ENCODE measurements around the gene APOL1. TPM values are rescaled to one million over a fixed set of nuclear protein-coding genes. Genes with fewer than 3 reads are reported as not detected.
"Not testable (repeated sequence)": the region's sequence is repeated elsewhere in the genome, so short reads cannot be mapped to it uniquely, and the experiment has no call there.

APOL1 gene, protein sequence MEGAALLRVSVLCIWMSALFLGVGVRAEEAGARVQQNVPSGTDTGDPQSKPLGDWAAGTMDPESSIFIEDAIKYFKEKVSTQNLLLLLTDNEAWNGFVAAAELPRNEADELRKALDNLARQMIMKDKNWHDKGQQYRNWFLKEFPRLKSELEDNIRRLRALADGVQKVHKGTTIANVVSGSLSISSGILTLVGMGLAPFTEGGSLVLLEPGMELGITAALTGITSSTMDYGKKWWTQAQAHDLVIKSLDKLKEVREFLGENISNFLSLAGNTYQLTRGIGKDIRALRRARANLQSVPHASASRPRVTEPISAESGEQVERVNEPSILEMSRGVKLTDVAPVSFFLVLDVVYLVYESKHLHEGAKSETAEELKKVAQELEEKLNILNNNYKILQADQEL
- total RNA-seq: 22.1 TPM
- long read RNA-seq, partial matches to known transcripts: 1 of 2 reads
- long read RNA-seq, other reads (novel, unspliced or antisense): 1 of 2 reads

GRCh38 chr22:36252754-36253522 lies at the start of gene APOL1:
Gene APOL1 (plus strand): TSS chr22:36253133. CDS start chr22:36254956, 1,823 bp downstream.
- DNase-seq (ENCODE audit: missing footprints) (no peak), ATAC-seq (peak; percentile 47)
- intact Hi-C loops (cut with DNase I): no loop called here

DNA sequence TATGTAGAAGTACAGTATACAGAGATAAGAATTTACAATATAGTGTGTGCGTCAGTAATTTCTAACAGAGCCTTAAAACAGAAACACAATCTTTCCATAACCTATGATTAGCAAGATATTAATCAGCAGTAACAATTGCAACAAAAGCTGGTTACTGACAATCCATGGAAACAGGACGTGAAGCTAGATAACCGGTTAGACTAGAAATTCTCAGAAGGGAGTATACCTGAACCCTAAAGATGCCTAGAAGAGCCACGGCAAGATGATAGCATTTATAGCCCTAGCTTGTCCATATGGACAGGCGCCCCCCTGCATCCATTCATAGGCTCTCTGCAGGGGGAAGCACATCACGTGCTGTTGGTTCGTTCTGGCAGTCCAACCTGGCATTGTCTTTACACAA lies 49.5 kb upstream of the APOL1 start:
- ATAC-seq; DNase-seq (ENCODE audit: missing footprints); intact Hi-C loops (cut with DNase I): not testable (repeated sequence)

- intact Hi-C loops (cut with DNase I): no loop called here
- ATAC-seq (no peak), DNase-seq (ENCODE audit: missing footprints) (no peak)
Observed at GRCh38 chr22:36204001-36204631, 48.8 kb upstream of the APOL1 start.

DNA sequence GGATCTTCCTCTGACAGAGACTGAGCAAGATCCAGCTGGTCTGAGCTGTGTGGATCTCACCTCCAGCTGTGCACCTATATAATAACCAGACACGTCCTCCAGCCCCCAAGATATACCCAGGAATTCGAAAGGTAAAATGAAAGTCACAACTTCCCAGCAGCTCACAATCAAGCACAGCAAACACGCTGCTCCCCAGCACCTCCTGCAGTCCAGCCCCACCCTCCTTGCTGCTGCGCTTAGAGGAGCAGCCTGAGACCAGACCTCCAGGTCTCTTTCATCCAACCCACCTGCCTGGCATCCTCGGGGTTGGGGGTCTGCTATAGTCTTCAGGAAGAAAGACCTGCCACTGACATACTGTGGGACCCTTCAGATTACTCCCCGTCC lies 48.3 kb upstream of the APOL1 start:
- intact Hi-C loops (cut with DNase I): no loop called here
- no peak for DNase-seq (ENCODE audit: missing footprints)
- no peak for ATAC-seq

- DNase-seq (ENCODE audit: missing footprints); intact Hi-C loops (cut with DNase I); ATAC-seq: not testable (repeated sequence)
Observed at GRCh38 chr22:36205573-36205972, 47.4 kb upstream of the APOL1 start.

DNA sequence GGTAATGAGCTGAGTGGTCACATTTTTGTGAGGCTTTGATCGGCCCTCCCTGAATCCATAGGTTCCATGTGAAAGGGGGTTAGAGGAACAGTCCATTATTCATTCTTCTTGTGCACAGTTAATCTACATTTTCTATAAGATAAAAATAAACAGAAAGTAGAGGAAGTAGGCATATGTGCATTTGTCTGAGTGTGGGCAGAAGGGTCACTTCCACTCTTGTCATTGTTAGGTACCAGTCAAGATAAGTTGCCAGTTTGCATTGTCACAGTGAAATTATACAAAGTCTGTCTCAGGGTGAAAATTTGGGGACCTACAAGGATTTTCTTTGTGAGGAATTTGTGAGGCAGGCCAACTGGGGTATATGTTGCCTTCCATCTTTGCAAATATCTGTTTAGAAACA lies 46.7 kb upstream of the APOL1 start:
- intact Hi-C loops (cut with DNase I): no loop called here
- DNase-seq (ENCODE audit: missing footprints) (no peak), ATAC-seq (no peak)

DNA sequence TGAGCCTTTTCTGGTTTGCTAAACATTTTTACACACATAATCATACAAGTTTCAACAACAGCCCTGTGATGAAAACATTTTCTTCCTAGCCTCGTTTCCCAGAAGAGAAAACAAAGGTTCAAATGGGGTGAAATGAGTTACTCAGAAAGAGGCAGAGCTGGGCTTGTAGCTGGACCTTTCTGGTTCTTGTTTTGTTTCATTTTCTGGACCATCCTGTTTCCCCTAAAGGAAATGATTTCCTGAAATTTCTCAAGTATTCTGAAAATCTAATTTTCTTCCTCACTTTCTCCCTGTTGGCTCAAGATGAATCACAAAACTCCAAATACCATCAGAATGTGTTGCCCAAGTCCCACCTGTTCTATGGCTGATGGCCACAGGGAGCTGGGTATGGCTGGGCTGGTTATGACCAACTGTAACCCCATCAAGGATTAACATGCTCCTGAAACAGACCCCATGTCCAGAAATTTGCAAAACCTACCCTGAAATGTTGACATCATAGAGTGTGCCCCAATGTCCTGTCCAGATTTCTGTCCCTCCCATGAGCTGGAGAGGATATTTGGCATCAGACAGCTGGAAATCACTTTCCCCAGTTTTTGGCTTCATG lies 44.7 kb upstream of the APOL1 start:
- ATAC-seq: peak; percentile 36
- intact Hi-C loops (cut with DNase I): no loop called here
- DNase-seq (ENCODE audit: missing footprints): no peak

- intact Hi-C loops (cut with DNase I): no loop called here
- ATAC-seq: no peak
- no peak for DNase-seq (ENCODE audit: missing footprints)
Observed at GRCh38 chr22:36208914-36209313, 44.0 kb upstream of the APOL1 start.

GRCh38 chr22:36209488-36209908 lies 43.4 kb upstream of the APOL1 start:
- ATAC-seq; intact Hi-C loops (cut with DNase I); DNase-seq (ENCODE audit: missing footprints): not testable (repeated sequence)

DNA sequence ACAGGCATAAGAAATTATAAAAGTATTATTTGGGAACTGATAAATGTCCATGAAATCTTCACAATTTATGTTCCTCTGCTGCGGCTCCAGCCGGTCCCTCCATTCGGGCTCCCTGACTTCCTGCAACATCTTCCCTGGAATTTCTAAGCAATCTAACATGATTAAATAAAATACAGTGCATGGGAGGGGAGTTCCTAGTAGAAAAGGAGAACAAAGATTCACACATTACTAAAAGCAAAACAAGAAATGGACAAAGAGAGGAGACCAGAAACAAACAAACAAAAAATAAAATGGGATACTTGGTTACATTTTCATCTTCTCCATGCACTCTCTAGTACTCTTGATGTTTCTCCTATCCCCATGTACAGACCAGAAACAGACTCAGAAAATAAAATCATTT lies 42.7 kb upstream of the APOL1 start:
- intact Hi-C loops (cut with DNase I): no loop called here
- ATAC-seq: no peak

GRCh38 chr22:36211237-36211861 lies 41.6 kb upstream of the APOL1 start:
- intact Hi-C loops (cut with DNase I): no loop called here
- DNase-seq (ENCODE audit: missing footprints) (no peak), ATAC-seq (no peak)

More for the DNA sequence above, 42.7 kb upstream of the APOL1 start:
- DNase-seq (ENCODE audit: missing footprints): no peak

DNA sequence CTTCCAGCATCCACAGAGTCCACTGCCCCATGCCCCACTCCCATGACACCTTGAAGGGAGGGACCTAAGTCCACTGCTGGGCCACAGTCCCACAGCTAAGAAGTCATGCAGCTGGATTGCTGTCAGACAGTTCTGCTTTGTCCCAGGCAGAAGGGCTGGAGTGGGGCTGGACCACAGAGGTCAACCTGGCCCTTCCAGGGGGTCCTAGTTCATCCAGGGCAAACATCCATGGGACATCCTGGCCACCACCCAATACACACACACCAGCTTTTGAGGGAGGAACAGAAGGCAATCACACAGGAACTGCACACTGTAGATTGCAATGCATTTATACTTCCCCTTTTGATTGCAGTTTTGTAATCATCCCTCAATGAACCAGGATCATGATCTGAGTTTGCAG lies 40.0 kb upstream of the APOL1 start:
- DNase-seq (ENCODE audit: missing footprints): no peak
- no peak for ATAC-seq
- intact Hi-C loops (cut with DNase I): no loop called here

DNA sequence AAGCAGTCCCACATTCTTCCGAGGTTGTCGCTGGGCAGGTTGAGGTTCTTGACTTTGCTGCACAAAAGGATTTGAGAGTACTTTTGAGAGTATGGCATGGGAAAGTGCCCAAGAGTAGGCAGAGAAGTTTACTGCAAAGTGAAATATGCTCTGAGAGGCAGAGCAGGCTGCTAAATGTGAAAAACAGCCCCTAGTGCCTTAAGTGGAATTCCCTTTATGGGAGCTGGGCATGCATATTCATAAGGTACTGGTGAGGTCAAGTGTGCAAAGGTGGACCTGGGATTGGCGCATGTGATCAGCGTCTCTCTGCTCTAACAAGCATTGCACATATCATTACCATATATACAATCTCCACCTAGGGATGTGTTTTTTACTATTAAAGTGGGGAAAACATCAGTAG lies 39.3 kb upstream of the APOL1 start:
- ATAC-seq: no peak
- intact Hi-C loops (cut with DNase I): no loop called here
- no peak for DNase-seq (ENCODE audit: missing footprints)

- intact Hi-C loops (cut with DNase I): no loop called here
- no peak for ATAC-seq
- DNase-seq (ENCODE audit: missing footprints): no peak
Observed at GRCh38 chr22:36215981-36216380, 37.0 kb upstream of the APOL1 start.

DNA sequence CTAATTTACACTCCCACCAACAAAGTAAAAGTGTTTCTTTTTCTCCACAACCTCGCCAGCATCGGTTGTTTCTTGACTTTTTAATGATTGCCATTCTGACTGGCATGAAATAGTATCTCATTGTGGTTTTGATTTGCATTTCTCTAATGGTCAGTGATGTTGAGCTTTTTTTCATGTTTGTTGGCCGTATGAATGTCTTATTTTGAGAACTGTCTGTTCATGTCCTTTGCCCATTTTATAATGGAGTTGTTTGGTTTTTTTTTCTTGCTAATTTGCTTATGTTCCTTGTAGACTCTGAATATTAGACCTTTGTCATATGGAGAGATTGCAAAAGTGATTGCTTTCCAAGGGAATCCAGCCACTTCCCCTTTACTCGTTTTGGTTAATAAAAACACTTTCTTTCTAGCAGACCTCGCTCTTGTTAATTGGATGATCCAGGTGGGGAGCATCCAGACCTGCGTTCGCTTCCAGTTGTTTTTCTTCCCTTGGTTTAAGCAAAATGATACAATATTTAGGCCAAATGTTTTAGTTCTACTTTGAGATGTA lies 34.2 kb upstream of the APOL1 start:
- no peak for DNase-seq (ENCODE audit: missing footprints)
- intact Hi-C loops (cut with DNase I): no loop called here

GRCh38 chr22:36220451-36220921 lies 32.4 kb upstream of the APOL1 start:
- intact Hi-C loops (cut with DNase I): no loop called here

More for the DNA sequence above, 34.2 kb upstream of the APOL1 start:
- ATAC-seq: no peak

DNA sequence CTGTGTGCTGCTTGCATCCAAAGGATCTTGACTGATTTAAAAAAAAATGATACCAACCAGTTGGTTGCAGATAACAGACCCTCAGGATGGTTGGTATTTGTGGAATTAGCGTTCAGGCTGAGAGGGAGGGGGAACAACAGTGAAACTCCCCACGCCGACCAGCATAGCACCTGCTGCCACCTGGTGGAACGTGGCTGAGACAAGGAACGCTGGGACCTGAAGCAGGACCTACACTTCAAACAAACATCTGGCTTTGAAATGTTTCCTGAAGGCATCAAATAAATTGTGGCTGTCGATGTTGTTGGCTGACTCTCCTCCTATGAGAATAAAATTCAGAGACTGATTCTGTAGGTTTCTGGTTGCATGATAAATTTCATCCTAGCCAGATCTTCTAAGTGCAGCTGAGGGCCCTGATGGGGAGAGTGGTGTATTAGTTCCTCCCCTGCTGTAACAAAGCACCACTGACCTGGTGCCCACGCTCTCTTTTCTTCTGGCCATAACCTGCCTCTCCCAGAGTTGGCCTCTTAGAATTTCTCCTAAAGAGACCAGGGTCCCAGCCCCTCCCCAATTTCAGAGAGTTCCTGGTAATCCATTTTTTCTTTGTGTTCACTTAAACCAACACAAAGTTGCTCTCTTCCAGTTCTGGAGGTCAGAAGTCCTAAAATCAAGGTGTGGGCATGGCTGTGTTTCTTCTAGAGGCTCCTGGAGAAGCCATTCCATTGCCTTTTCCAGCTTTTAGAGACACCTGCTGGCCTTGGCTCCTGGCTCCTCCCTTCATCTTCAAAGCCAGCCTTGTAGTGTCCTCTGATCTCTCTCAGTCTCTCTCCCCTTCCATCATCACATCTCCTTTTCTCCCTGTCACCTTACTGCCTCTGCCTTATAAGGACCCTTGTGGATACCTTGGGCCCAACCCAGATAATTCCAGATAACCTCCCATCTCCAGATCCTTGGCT lies 30.9 kb upstream of the APOL1 start:
- intact Hi-C loops (cut with DNase I): loop anchor here (2.0 kb wide), 1 partner anchor 23 kb away; no protein-coding TSS in a partner anchor
- ATAC-seq (peak; percentile 63), DNase-seq (ENCODE audit: missing footprints) (no peak)

More at GRCh38 chr22:36220451-36220921, 32.4 kb upstream of the APOL1 start:
- ATAC-seq (peak; percentile 58), DNase-seq (ENCODE audit: missing footprints) (no peak)
